Measurements from ENCODE around the gene NRCAM. TPM values are rescaled to one million over a fixed set of nuclear protein-coding genes. Genes with fewer than 3 reads are reported as not detected.

NRCAM gene
- total RNA-seq, 4 donors from 2014 or later = 0.77 to 30.3 (median 2.0) TPM; not detected in 1

GRCh38 chr7:108372618-108373017, 83.6 kb downstream of the NRCAM start:
- no peak overlapping the region for H3K27ac ChIP-seq
- no peaks in the 10 kb centered on the region for H3K4me1 ChIP-seq
- H3K36me3 ChIP-seq = no peaks in the 10 kb centered on the region
- TF ChIP-seq POLR2A (IDR thresholded peaks at IDR 0.05) = no peak
- TF ChIP-seq, protein P1, sequence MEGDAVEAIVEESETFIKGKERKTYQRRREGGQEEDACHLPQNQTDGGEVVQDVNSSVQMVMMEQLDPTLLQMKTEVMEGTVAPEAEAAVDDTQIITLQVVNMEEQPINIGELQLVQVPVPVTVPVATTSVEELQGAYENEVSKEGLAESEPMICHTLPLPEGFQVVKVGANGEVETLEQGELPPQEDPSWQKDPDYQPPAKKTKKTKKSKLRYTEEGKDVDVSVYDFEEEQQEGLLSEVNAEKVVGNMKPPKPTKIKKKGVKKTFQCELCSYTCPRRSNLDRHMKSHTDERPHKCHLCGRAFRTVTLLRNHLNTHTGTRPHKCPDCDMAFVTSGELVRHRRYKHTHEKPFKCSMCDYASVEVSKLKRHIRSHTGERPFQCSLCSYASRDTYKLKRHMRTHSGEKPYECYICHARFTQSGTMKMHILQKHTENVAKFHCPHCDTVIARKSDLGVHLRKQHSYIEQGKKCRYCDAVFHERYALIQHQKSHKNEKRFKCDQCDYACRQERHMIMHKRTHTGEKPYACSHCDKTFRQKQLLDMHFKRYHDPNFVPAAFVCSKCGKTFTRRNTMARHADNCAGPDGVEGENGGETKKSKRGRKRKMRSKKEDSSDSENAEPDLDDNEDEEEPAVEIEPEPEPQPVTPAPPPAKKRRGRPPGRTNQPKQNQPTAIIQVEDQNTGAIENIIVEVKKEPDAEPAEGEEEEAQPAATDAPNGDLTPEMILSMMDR (IDR thresholded peaks at IDR 0.05) = no peak
- DNase-seq = no peak
- intact Hi-C loops (cut with DNase I; ENCODE audit: low total_unique reads) = no loop called here
- H3K4me3 ChIP-seq = no peak overlapping the region
- no peaks in the 10 kb centered on the region for H3K9me3 ChIP-seq
- H3K27me3 ChIP-seq = no peaks in the 10 kb centered on the region

DNA sequence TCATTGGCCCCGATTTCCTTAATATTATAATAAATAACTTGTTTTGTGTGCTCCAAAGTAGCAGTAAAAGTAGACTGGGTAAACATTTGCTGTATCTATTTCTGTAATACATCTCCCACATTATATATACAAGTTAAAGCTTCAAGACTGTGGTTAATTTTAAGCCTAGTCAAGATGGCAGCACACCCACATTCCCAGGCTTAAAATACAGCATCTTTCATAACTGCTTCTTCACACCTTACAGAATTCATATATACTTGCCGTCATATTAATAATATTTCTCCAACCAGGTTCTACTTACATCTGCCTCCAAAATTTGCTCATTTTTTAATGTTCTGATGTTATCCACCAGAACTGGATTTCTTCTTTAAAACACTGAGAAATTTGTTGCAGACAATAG, 85.6 kb downstream of the NRCAM start:
- no peak overlapping the region for H3K4me3 ChIP-seq
- no peak overlapping the region for H3K27ac ChIP-seq
- H3K9me3 ChIP-seq = no peaks in the 10 kb centered on the region
- intact Hi-C loops (cut with DNase I; ENCODE audit: low total_unique reads) = no loop called here
- no peak for DNase-seq
- no peaks in the 10 kb centered on the region for H3K27me3 ChIP-seq
- no peaks in the 10 kb centered on the region for H3K4me1 ChIP-seq
- no peaks in the 10 kb centered on the region for H3K36me3 ChIP-seq
- TF ChIP-seq, protein P1 (IDR thresholded peaks at IDR 0.05) = no peak
- no peak for TF ChIP-seq POLR2A (IDR thresholded peaks at IDR 0.05)

DNA sequence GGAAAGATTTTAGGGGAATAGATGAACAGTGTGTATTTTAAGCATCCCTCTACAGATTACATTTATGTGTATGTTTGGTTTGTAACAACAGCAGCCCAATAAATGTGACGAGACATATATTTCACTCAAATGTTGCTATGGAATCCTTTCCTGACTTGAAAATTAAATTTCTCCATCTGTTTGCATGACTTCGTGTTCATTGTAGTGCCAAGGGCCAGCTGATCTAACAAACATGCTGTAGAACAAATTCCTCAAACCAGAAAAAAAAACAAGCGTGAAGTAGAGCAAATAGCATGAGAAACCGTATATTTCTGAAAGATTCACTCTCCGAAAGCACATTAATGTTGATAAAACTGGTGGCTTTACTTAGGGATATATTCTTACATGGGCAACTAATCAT, 87.8 kb downstream of the NRCAM start:
- Histone ChIP-seq H3K9me3 (no peaks in the 10 kb centered on the region), H3K4me1 (no peaks in the 10 kb centered on the region), H3K27ac (no peak overlapping the region), H3K27me3 (no peaks in the 10 kb centered on the region), H3K4me3 (no peak overlapping the region), H3K36me3 (no peaks in the 10 kb centered on the region)
- DNase-seq = no peak
- intact Hi-C loops (cut with DNase I; ENCODE audit: low total_unique reads) = no loop called here
- TF ChIP-seq POLR2A (IDR thresholded peaks at IDR 0.05) = no peak
- TF ChIP-seq, protein P1 (IDR thresholded peaks at IDR 0.05) = no peak

GRCh38 chr7:108367946-108368345, 88.3 kb downstream of the NRCAM start:
- Histone ChIP-seq H3K27me3 (no peaks in the 10 kb centered on the region), H3K36me3 (no peaks in the 10 kb centered on the region), H3K4me1 (no peaks in the 10 kb centered on the region), H3K9me3 (no peaks in the 10 kb centered on the region), H3K4me3 (no peak overlapping the region), H3K27ac (no peak overlapping the region)
- TF ChIP-seq, protein P1 (IDR thresholded peaks at IDR 0.05) = no peak
- no peak for TF ChIP-seq POLR2A (IDR thresholded peaks at IDR 0.05)
- DNase-seq = no peak
- intact Hi-C loops (cut with DNase I; ENCODE audit: low total_unique reads) = no loop called here

DNA sequence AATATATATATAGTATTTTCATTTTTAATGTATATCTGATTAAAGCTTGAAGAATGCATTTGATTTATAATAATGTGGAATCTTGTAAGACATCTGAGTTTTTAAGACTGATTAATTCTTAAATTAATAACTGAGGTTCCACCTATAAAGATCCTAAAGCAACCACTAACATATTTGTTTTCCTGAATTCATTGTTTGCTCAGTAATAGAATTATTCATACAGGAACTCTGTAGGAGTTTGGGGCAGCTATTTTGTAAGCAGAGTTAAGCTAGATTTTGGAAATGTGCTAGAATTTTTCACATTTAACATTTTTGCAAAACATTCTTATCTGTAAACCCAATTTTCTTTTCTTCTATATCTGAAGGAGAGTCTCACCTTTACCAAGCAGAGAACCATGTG, 88.9 kb downstream of the NRCAM start:
- H3K27ac ChIP-seq = no peak overlapping the region
- no peaks in the 10 kb centered on the region for H3K4me1 ChIP-seq
- no peaks in the 10 kb centered on the region for H3K27me3 ChIP-seq
- H3K4me3 ChIP-seq = no peak overlapping the region
- TF ChIP-seq, protein P1 (IDR thresholded peaks at IDR 0.05) = no peak
- TF ChIP-seq POLR2A (IDR thresholded peaks at IDR 0.05) = no peak
- H3K9me3 ChIP-seq = no peaks in the 10 kb centered on the region
- H3K36me3 ChIP-seq = no peaks in the 10 kb centered on the region
- DNase-seq = no peak
- intact Hi-C loops (cut with DNase I; ENCODE audit: low total_unique reads) = no loop called here
